OCI-LY7 (cell line): ENCODE results near the gene ENAH. TPM values are rescaled to one million over a fixed set of nuclear protein-coding genes. Genes with fewer than 3 reads are reported as not detected.
A peak's percentile ranks its signal among the peaks of the same experiment; 100 is the strongest.
"Not testable (repeated sequence)": the region's sequence is repeated elsewhere in the genome, so short reads cannot be mapped to it uniquely, and the experiment has no call there.

Experiments used
- BruUV-seq: library from RNA; stranded (reverse); fragments of 400-500 nt; replicated peaks from 2 replicates; lab custom pipeline; 2021; lab: Mats Ljungman, UMichigan
- CTCF ChIA-PET: fragments of 300-600 bp; sonication (Branson Sonifier 250); formaldehyde crosslinking; loops from one replicate; lab custom pipeline; 2022; ENCODE audit warnings: antibody characterized with exemption; ENCODE audit not compliant: unreplicated experiment; lab: Charles Lee
- POLR2A ChIA-PET: fragments of 300-600 bp; sonication (Branson Sonifier 250); formaldehyde crosslinking; loops from one replicate; lab custom pipeline; 2022; ENCODE audit warnings: antibody characterized with exemption; lab: Charles Lee
- DNase-seq: peaks from one replicate; pipeline ENCODE4 v3.0.0-alpha.2; 2015; ENCODE audit warnings: low spot score
- H2AFZ ChIP-seq: fragments of 200-600 bp; sonication (generic), shearing (Covaris generic); 2 replicates; pipeline ENCODE4 v1.6.1; 2014; ENCODE audit warnings: mild to moderate bottlenecking, antibody characterized with exemption, low read length, moderate library complexity
- H3K27ac ChIP-seq: fragments of 200-600 bp; sonication (generic); 2 replicates; pipeline ENCODE4 v1.5.1; 2014; ENCODE audit warnings: mixed run types, low read depth, mild to moderate bottlenecking, moderate library complexity, low read length, inconsistent platforms; ENCODE audit not compliant: poor library complexity, severe bottlenecking
- H3K36me3 ChIP-seq: fragments of 200-600 bp; sonication (generic); 2 replicates; pipeline ENCODE4 v1.6.1; 2014; ENCODE audit warnings: mild to moderate bottlenecking, antibody characterized with exemption, low read length, moderate library complexity, mixed read lengths; ENCODE audit not compliant: insufficient read depth
- H3K4me1 ChIP-seq: fragments of 200-600 bp; sonication (generic); 2 replicates; pipeline ENCODE4 v1.5.1; 2014; ENCODE audit warnings: mild to moderate bottlenecking, low read length; ENCODE audit not compliant: insufficient read depth, poor library complexity, severe bottlenecking
- H3K4me2 ChIP-seq: fragments of 200-600 bp; sonication (generic); 2 replicates; pipeline ENCODE4 v1.6.1; 2014; ENCODE audit warnings: mild to moderate bottlenecking, low read length
- H3K4me3 ChIP-seq: fragments of 200-600 bp; sonication (generic); 2 replicates; pipeline ENCODE4 v1.5.1; 2014; ENCODE audit warnings: mild to moderate bottlenecking, low read depth, low read length; ENCODE audit not compliant: poor library complexity, severe bottlenecking
- H3K79me2 ChIP-seq: fragments of 200-600 bp; sonication (generic); 2 replicates; pipeline ENCODE4 v1.6.1; 2016; ENCODE audit warnings: low read depth, mild to moderate bottlenecking, low read length, moderate library complexity, mixed read lengths; ENCODE audit not compliant: insufficient read depth
- H3K9me2 ChIP-seq: fragments of 200-600 bp; sonication (generic); 2 replicates; pipeline ENCODE4 v1.6.1; 2016; ENCODE audit warnings: mild to moderate bottlenecking, low read length, mixed read lengths; ENCODE audit not compliant: insufficient read depth
- H3K9me3 ChIP-seq: fragments of 200-600 bp; sonication (generic); 2 replicates; pipeline ENCODE4 v1.6.1; 2014; ENCODE audit warnings: mild to moderate bottlenecking, mixed run types, low read length, mixed read lengths
- H4K20me1 ChIP-seq: fragments of 200-600 bp; sonication (generic); 2 replicates; pipeline ENCODE4 v1.6.1; 2014; ENCODE audit warnings: mild to moderate bottlenecking, antibody characterized with exemption, low read length, moderate library complexity, mixed read lengths; ENCODE audit not compliant: insufficient read depth
- CTCF ChIP-seq: fragments of 200-600 bp; sonication (generic); conservative IDR thresholded peaks from 2 replicates; pipeline ENCODE4 v1.5.1; 2014; ENCODE audit warnings: mild to moderate bottlenecking, antibody characterized with exemption, low read length, moderate library complexity, mixed read lengths
- EZH2phosphoT487 ChIP-seq: fragments of 200-600 bp; sonication (generic); IDR thresholded peaks from 2 replicates; pipeline ENCODE4 v1.6.1; 2018; ENCODE audit warnings: low read depth, borderline replicate concordance, mild to moderate bottlenecking, mixed run types, antibody characterized with exemption, low read length, moderate library complexity, mixed read lengths
- intact Hi-C: fragments of 100-400 bp; cut with micrococcal nuclease; formaldehyde crosslinking; loops from one replicate; pipeline ENCODE4 v1.10.0; 2022; ENCODE audit not compliant: unreplicated experiment
- total RNA-seq, 2 experiments: library from RNA; depleted of rRNA in 1 of 2; stranded (reverse); fragments of >200 nt in 1 of 2; shearing (Covaris generic) in 1 of 2; gene quantifications; 2 replicates each; pipeline ENCODE4 v1.2.3, GENCODE V29; 2014 to 2022

The ENAH gene
- total RNA-seq, 2 experiments from 2014 or later = 4.6 to 18.1 TPM

DNA sequence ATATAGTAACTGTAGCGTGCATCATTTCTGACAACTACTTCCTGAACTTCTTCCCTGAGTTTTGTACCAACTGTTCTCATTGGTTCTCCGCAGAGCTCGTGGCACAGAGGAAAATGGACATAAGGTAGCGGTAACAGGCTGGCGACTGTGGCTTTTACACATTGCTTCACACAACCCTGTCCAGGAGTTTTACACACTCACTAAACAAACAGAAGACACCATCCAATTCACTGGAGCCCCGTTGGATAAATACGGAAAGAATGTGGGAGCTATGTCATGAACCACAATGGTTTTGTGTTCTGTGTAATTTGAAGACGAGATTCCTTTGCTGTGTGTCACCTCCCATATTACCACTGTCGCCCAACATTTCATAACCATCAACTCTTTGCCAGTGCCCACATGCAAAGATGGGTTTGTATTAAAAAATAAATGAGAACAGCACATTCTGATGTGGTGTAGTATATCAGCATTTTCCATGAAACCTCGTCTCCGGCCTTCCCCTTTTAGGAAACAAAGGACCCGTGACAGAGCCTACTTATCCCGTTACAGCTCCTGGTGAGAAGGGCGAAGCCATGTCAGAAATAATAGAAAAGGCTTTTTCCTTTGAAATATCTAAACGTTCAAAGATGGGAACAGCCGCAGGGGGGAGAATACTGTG lies 47.4 kb upstream of the ENAH start:
- CTCF ChIA-PET = interaction anchor here (0.6 kb wide), 1 partner anchor 189 kb away, joined by 3 read pairs; no protein-coding TSS in a partner anchor
- TF ChIP-seq CTCF (no peak), EZH2phosphoT487 (no peak)
- H3K9me2 ChIP-seq = no peaks in the 10 kb centered on the region
- no peaks in the 10 kb centered on the region for H3K4me1 ChIP-seq
- no peaks in the 10 kb centered on the region for H3K36me3 ChIP-seq
- no peaks in the 10 kb centered on the region for H3K79me2 ChIP-seq
- H3K4me2 ChIP-seq = no peak overlapping the region
- H4K20me1 ChIP-seq = no peaks in the 10 kb centered on the region
- POLR2A ChIA-PET = interaction anchor here (0.6 to 1.4 kb wide), 4 partner anchors 10 to 39 kb away, joined by 3 to 4 read pairs (median 4); no protein-coding TSS in a partner anchor
- DNase-seq = no peak
- no TSS peak for BruUV-seq
- 0 out of 2 replicates have a peak overlapping the region, but pooled peaks have one; percentile 14 for H2AFZ ChIP-seq
- no peak overlapping the region for H3K4me3 ChIP-seq
- intact Hi-C loops = no loop called here
- H3K27ac ChIP-seq = no peak overlapping the region
- no peaks in the 10 kb centered on the region; the same call in 1 of the 2 replicates for H3K9me3 ChIP-seq

- DNase-seq = no peak
- ChIA-PET CTCF (no interaction called here), POLR2A (no interaction called here)
- H3K36me3 ChIP-seq = no peaks in the 10 kb centered on the region
- no peak for TF ChIP-seq EZH2phosphoT487
- no peak for TF ChIP-seq CTCF
- no peak overlapping the region for H2AFZ ChIP-seq
- intact Hi-C loops = no loop called here
- H3K4me2 ChIP-seq = no peak overlapping the region
- H3K4me1 ChIP-seq = no peaks in the 10 kb centered on the region
- H4K20me1 ChIP-seq = no peaks in the 10 kb centered on the region
- H3K4me3 ChIP-seq = no peak overlapping the region
- H3K9me3 ChIP-seq = no peaks in the 10 kb centered on the region; the same call in 1 of the 2 replicates
- BruUV-seq = no TSS peak
- H3K9me2 ChIP-seq = no peaks in the 10 kb centered on the region
- no peak overlapping the region for H3K27ac ChIP-seq
- H3K79me2 ChIP-seq = no peaks in the 10 kb centered on the region
Observed at GRCh38 chr1:225699336-225699735, 46.4 kb upstream of the ENAH start.

DNA sequence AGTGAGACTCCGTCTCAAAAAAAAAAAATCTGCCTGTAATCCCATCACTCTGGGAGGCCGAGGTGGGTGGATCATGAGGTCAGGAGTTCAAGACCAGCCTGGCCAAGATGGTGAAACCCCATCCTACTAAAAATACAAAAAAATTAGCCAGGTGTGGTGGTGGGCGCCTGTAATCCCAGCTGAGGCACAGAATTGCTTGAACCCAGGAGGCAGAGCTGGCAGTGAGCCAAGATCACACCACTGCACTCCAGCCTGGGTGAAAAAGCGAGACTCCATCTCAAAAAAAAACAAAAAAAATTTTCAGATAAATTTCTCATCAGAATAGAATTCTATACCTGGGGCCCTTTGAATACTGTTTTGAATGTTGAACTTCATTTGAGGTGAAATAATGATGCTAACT lies 45.3 kb upstream of the ENAH start:
- H3K4me2 ChIP-seq, H3K36me3 ChIP-seq, intact Hi-C loops, H3K4me3 ChIP-seq, H2AFZ ChIP-seq, DNase-seq, H3K4me1 ChIP-seq, POLR2A ChIA-PET, CTCF ChIA-PET, H4K20me1 ChIP-seq, H3K79me2 ChIP-seq, H3K27ac ChIP-seq, H3K9me2 ChIP-seq, H3K9me3 ChIP-seq, BruUV-seq: not testable (repeated sequence)
